B cell (primary cell): ENCODE data around the gene NADSYN1. TPM values are rescaled to one million over a fixed set of nuclear protein-coding genes. Genes with fewer than 3 reads are reported as not detected.

ENCODE experiments used
- ATAC-seq: fragments of 200-7000 bp; cut with Tn5 transposase; one replicate; pipeline ENCODE4 v1.10.0; 2021; ENCODE audit warnings: low read depth, mild to moderate bottlenecking, moderate number of reproducible peaks, moderate library complexity
- CTCF ChIA-PET: fragments of 350-600 bp; sonication (Branson Sonifier 250); formaldehyde crosslinking; loops from one replicate; lab custom pipeline; 2021; ENCODE audit warnings: antibody characterized with exemption, inconsistent platforms; lab: Charles Lee
- POLR2A ChIA-PET: fragments of 350-600 bp; sonication (Branson Sonifier 250); formaldehyde crosslinking; loops from one replicate; lab custom pipeline; 2021; ENCODE audit warnings: antibody characterized with exemption; lab: Charles Lee
- DNase-seq: peaks from one replicate; pipeline ENCODE4 v3.0.0; 2013
- H2AFZ ChIP-seq: 2 replicates; pipeline ENCODE4 v1.6.1; 2012; ENCODE audit warnings: mild to moderate bottlenecking, low read depth, low read length; ENCODE audit not compliant: insufficient read depth, poor library complexity, severe bottlenecking
- H3K27ac ChIP-seq, 2 donors: 1 replicate in 1 of 2; 2 replicates in 1 of 2; pipeline ENCODE4 v1.5.1; 2012 to 2013; ENCODE audit warnings: low read length in 2 of 2, mild to moderate bottlenecking in 2 of 2, moderate library complexity in 1 of 2
- H3K27me3 ChIP-seq, 4 experiments: fragments of 200-600 bp in 1 of 4; sonication (generic) in 1 of 4; replicated peaks in 1 of 4; 1 replicate in 2 of 4; 2 replicates in 2 of 4; pipeline versions ENCODE4 v1.6.1 to v1.7.0; 2013 to 2016; ENCODE audit warnings: low read length in 3 of 4, mild to moderate bottlenecking in 2 of 4, mixed read lengths in 1 of 4, moderate library complexity in 1 of 4; ENCODE audit not compliant: insufficient read depth in 4 of 4, control insufficient read depth in 3 of 4; ENCODE audit errors: control extremely low read depth in 1 of 4
- H3K36me3 ChIP-seq, 2 experiments: replicated peaks in 1 of 2; 1 replicate in 1 of 2; 2 replicates in 1 of 2; pipeline versions ENCODE4 v1.6.1 to v1.7.1; 2013; ENCODE audit warnings: low read length in 1 of 2; ENCODE audit not compliant: insufficient read depth in 2 of 2, control insufficient read depth in 1 of 2; ENCODE audit errors: control extremely low read depth in 1 of 2, extremely low read depth in 1 of 2
- H3K4me1 ChIP-seq, 2 donors: fragments of 200-600 bp in 1 of 2; sonication (generic) in 1 of 2; 1 replicate in 1 of 2; 2 replicates in 1 of 2; pipeline versions ENCODE4 v1.5.1 to v1.6.1; 2013 to 2017; ENCODE audit warnings: low read length in 2 of 2; ENCODE audit not compliant: control insufficient read depth in 2 of 2, insufficient read depth in 2 of 2
- H3K4me2 ChIP-seq: replicated peaks from 2 replicates; pipeline ENCODE3; 2012; ENCODE audit warnings: mild to moderate bottlenecking, low read depth, low read length; ENCODE audit not compliant: poor library complexity, severe bottlenecking
- H3K4me3 ChIP-seq, 5 experiments: fragments of 200-600 bp in 1 of 5; sonication (generic) in 1 of 5; 1 replicate in 3 of 5; 2 replicates in 2 of 5; pipeline versions ENCODE4 v1.5.1 to v1.7.0; 2011 to 2016; ENCODE audit warnings: low read length in 4 of 5, mild to moderate bottlenecking in 4 of 5, low read depth in 2 of 5, control low read depth in 1 of 5, moderate library complexity in 1 of 5; ENCODE audit not compliant: insufficient read depth in 1 of 5; ENCODE audit errors: control extremely low read depth in 1 of 5, extremely low read depth in 1 of 5
- H3K79me2 ChIP-seq: fragments of 200-600 bp; sonication (generic); one replicate; pipeline ENCODE4 v1.6.0; 2016; ENCODE audit warnings: low read length; ENCODE audit not compliant: control insufficient read depth, insufficient read depth
- H3K9ac ChIP-seq: fragments of 200-600 bp; sonication (generic); 2 replicates; pipeline ENCODE4 v1.6.1; 2017; ENCODE audit warnings: mild to moderate bottlenecking, low read length, moderate library complexity
- H3K9me3 ChIP-seq, 3 donors: one replicate each; pipeline versions ENCODE4 v1.6.1 to v1.7.1; 2013; ENCODE audit warnings: low read length in 2 of 3; ENCODE audit not compliant: control insufficient read depth in 2 of 3, insufficient read depth in 1 of 3; ENCODE audit errors: control extremely low read depth in 1 of 3
- H4K20me1 ChIP-seq: 2 replicates; pipeline ENCODE4 v1.6.0; 2012; ENCODE audit warnings: mild to moderate bottlenecking, low read length; ENCODE audit not compliant: insufficient read depth, control insufficient read depth, poor library complexity, severe bottlenecking
- H3K27ac Mint-ChIP-seq: one replicate; pipeline ENCODE4 v1.8.0; 2021; ENCODE audit warnings: mixed read lengths
- H3K27me3 Mint-ChIP-seq: one replicate; pipeline ENCODE4 v1.8.0; 2021; ENCODE audit warnings: mixed read lengths
- H3K4me1 Mint-ChIP-seq: one replicate; pipeline ENCODE4 v1.8.0; 2021; ENCODE audit warnings: mixed read lengths
- H3K4me3 Mint-ChIP-seq: one replicate; pipeline ENCODE4 v1.8.0; 2021; ENCODE audit warnings: mixed read lengths
- H3K9me3 Mint-ChIP-seq: one replicate; pipeline ENCODE4 v1.8.0; 2022; ENCODE audit warnings: mixed read lengths; ENCODE audit not compliant: insufficient read depth
- EZH2 ChIP-seq: IDR thresholded peaks from 2 replicates; pipeline ENCODE4 v1.6.1; 2012; ENCODE audit warnings: borderline replicate concordance, low read depth, mild to moderate bottlenecking, moderate library complexity, low read length; ENCODE audit not compliant: insufficient read depth, poor library complexity, severe bottlenecking
- WGBS: methylation state at CpG from one replicate; pipeline ENCODE4 v1.1.5; 2013; ENCODE audit warnings: missing lambda C conversion rate; ENCODE audit not compliant: insufficient coverage; 5-methylcytosine and 5-hydroxymethylcytosine counted together
- intact Hi-C: fragments of 100-400 bp; cut with micrococcal nuclease; formaldehyde crosslinking; loops from one replicate; pipeline ENCODE4 v1.10.0; 2022
- polyA plus RNA-seq: library from polyadenylated mRNA; depleted of rRNA; stranded (reverse); fragments of >200 nt; gene quantifications from 2 replicates; pipeline ENCODE4 v1.2.3, GENCODE V29; 2012
- total RNA-seq, 2 donors: library from RNA; stranded (reverse); fragments of 120-200 nt in 1 of 2; gene quantifications; 1 replicate in 1 of 2; 2 replicates in 1 of 2; pipeline versions ENCODE4 v1.2.3 to v1.2.4, GENCODE V29; 2013 to 2022
- TF ChIP-seq, protein P1 (sequence below): fragments of 200-600 bp; IDR thresholded peaks from one replicate; pipeline ENCODE4 v1.8.0; 2022; ENCODE audit warnings: antibody characterized with exemption, mild to moderate bottlenecking

NADSYN1 gene
- total and polyA plus RNA-seq, 2 donors (not counting 1 experiment from before 2014, with no cell fraction given), result 153 to 222 TPM

DNA sequence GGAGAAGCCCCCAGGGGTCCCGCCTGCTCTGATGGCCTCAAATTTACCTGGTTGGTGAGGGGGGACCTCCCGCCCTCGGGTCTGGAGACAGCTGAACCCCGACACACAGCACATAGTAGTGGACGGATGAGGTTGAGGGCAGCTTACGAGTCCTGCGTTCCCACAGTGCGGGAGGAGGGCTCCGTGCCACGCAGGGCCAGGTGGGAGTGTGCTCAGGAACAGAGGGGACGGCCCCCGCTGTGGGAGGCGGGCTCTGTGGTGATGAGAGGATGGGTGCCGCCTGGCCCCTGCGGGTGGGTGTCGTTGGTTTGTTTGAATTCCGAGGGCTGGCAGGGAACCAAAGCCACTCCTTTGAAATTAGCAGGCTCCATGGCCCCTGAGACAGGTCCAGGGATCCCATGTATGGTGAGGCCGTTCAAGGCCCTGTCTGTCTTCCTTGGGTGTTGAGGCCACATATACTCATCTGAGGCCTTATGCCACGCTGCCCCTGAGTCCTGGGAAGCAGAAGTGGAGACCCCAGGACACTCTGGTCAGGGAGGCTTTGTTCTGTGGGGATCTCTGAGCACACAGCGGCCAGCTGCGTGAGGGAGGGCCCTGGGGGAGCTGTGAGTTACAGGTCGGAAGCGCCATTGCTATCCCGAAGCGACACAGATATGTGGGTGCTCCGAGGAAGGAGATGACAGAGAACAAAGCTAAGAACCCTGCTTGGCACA, 21.9 kb downstream of the NADSYN1 start:
- intact Hi-C loops, result no loop called here
- no peak overlapping the region for H3K27ac ChIP-seq
- DNase-seq (no peak), ATAC-seq (no peak)
- no peaks in the 10 kb centered on the region for H4K20me1 ChIP-seq
- Mint-ChIP-seq H3K27ac (no peak overlapping the region), H3K4me3 (no peak overlapping the region), H3K4me1 (no peaks in the 10 kb centered on the region), H3K9me3 (no peaks in the 10 kb centered on the region), H3K27me3 (no peaks in the 10 kb centered on the region)
- TF ChIP-seq EZH2, result no peak
- H2AFZ ChIP-seq, result no peak overlapping the region
- no peaks in the 10 kb centered on the region for H3K27me3 ChIP-seq
- peaks cover 1 to 66% of the 10 kb centered on the region in 2 experiments for H3K36me3 ChIP-seq
- no peaks in the 10 kb centered on the region for H3K79me2 ChIP-seq
- 99% methylated on average over 26 of the region's 26 CpGs for WGBS
- CTCF ChIA-PET, result no interaction called here
- H3K4me1 ChIP-seq, result no peaks in the 10 kb centered on the region
- H3K9ac ChIP-seq, result no peak overlapping the region
- no peak overlapping the region for H3K4me2 ChIP-seq
- H3K9me3 ChIP-seq, result peaks cover 0 to 3% (median 0%) of the 10 kb centered on the region in 3 donors
- POLR2A ChIA-PET, result no interaction called here
- H3K4me3 ChIP-seq, result no peak overlapping the region

DNA sequence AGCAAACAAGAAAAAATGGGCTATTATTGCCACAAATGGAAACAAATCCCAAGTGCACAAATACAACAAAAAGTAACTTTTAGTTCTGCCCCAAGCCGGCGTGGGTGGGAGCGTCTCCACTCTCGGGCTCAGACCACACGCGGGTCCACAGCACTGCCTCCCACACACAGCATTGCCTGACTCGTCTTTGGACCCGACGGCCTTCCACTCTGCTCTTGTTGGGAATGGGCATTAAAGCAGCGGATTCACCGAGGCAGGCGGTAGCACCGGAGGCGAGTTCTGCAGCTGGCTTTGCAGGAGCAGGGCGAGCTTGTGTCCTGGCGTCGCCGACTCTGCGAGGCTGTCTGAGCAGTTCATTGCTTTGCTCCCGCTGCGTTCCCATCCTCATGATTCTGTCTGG, 23.0 kb downstream of the NADSYN1 start:
- H3K79me2 ChIP-seq, result no peaks in the 10 kb centered on the region
- ChIA-PET CTCF (no interaction called here), POLR2A (no interaction called here)
- no peak overlapping the region for H3K27ac Mint-ChIP-seq
- H3K4me2 ChIP-seq, result no peak overlapping the region
- no peak for DNase-seq
- no peak overlapping the region for H3K4me3 Mint-ChIP-seq
- no peak overlapping the region for H3K27ac ChIP-seq
- no peaks in the 10 kb centered on the region for H3K9me3 Mint-ChIP-seq
- WGBS, result 99% methylated on average over 21 of the region's 21 CpGs
- no peaks in the 10 kb centered on the region for H4K20me1 ChIP-seq
- peaks cover 1 to 76% of the 10 kb centered on the region in 2 experiments for H3K36me3 ChIP-seq
- no peaks in the 10 kb centered on the region for H3K4me1 ChIP-seq
- ATAC-seq, result no peak
- no peak overlapping the region for H2AFZ ChIP-seq
- no peaks in the 10 kb centered on the region for H3K4me1 Mint-ChIP-seq
- no peaks in the 10 kb centered on the region for H3K27me3 Mint-ChIP-seq
- H3K27me3 ChIP-seq, result no peaks in the 10 kb centered on the region
- H3K9me3 ChIP-seq, result peaks cover 0 to 3% (median 0%) of the 10 kb centered on the region in 3 donors
- no peak overlapping the region for H3K9ac ChIP-seq
- TF ChIP-seq EZH2, result no peak
- TF ChIP-seq, protein P1, sequence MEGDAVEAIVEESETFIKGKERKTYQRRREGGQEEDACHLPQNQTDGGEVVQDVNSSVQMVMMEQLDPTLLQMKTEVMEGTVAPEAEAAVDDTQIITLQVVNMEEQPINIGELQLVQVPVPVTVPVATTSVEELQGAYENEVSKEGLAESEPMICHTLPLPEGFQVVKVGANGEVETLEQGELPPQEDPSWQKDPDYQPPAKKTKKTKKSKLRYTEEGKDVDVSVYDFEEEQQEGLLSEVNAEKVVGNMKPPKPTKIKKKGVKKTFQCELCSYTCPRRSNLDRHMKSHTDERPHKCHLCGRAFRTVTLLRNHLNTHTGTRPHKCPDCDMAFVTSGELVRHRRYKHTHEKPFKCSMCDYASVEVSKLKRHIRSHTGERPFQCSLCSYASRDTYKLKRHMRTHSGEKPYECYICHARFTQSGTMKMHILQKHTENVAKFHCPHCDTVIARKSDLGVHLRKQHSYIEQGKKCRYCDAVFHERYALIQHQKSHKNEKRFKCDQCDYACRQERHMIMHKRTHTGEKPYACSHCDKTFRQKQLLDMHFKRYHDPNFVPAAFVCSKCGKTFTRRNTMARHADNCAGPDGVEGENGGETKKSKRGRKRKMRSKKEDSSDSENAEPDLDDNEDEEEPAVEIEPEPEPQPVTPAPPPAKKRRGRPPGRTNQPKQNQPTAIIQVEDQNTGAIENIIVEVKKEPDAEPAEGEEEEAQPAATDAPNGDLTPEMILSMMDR, result no peak
- H3K4me3 ChIP-seq, result no peak overlapping the region
- intact Hi-C loops, result no loop called here
